Activated CD4-positive, alpha-beta T cell treated with anti-CD3 and anti-CD28 coated beads, Interleukin-2, amount 10 ng/mL, durations not matched to agents 24 days and 14 days (primary cell): Measurements from ENCODE around the gene HIVEP2. TPM values are rescaled to one million over a fixed set of nuclear protein-coding genes. Genes with fewer than 3 reads are reported as not detected.
A peak's percentile ranks its signal among the peaks of the same experiment; 100 is the strongest.

Source experiments
- DNase-seq: peaks from one replicate; pipeline ENCODE4 v3.0.0; 2022
- H3K27ac Mint-ChIP-seq: one replicate; pipeline ENCODE4 v1.8.0; 2022; ENCODE audit warnings: mild to moderate bottlenecking, mixed read lengths
- H3K27me3 Mint-ChIP-seq: one replicate; pipeline ENCODE4 v1.8.0; 2022; ENCODE audit warnings: mixed read lengths
- H3K36me3 Mint-ChIP-seq: one replicate; pipeline ENCODE4 v1.8.0; 2022; ENCODE audit warnings: low read depth, mild to moderate bottlenecking, mixed read lengths
- H3K4me1 Mint-ChIP-seq: one replicate; pipeline ENCODE4 v1.8.0; 2021; ENCODE audit warnings: mixed read lengths
- H3K4me3 Mint-ChIP-seq: one replicate; pipeline ENCODE4 v1.8.0; 2022; ENCODE audit warnings: mild to moderate bottlenecking, moderate library complexity, mixed read lengths
- H3K9me3 Mint-ChIP-seq: one replicate; pipeline ENCODE4 v1.8.0; 2021; ENCODE audit warnings: mixed read lengths
- intact Hi-C: fragments of 100-400 bp; cut with micrococcal nuclease; formaldehyde crosslinking; loops from one replicate; pipeline ENCODE4 v1.15.1; 2023
- total RNA-seq: library from RNA; stranded (reverse); gene quantifications from 2 replicates; pipeline ENCODE4 v1.2.3, GENCODE V29; 2022

HIVEP2 gene
- total RNA-seq, 1 donor from 2014 or later = 27.1 TPM

DNA sequence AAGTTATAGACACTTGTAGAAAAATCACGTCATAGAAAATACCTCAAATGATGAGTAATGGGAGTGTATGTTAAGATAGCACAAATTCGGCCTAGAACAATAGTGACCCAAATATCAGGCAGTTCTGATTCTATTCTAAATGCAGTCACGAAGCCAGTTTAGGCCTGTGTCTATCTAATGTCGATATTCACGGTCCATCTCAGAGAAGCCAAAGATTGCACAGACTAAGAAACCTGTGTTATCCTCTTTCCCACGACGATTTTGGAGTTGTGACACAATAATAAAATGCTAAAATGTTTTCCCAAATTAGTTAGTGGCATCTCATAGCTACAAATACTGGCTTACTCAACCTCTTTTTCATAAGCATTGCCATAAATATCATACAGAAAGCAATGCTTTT lies 4.0 kb downstream of the HIVEP2 start:
- Mint-ChIP-seq H3K4me3 (peak overlapping the region; percentile 48), H3K9me3 (no peaks in the 10 kb centered on the region), H3K36me3 (peaks cover 18% of the 10 kb centered on the region), H3K27ac (peak overlapping the region; percentile 68), H3K27me3 (peaks cover 3% of the 10 kb centered on the region), H3K4me1 (peaks cover 56% of the 10 kb centered on the region)
- DNase-seq = no peak
- intact Hi-C loops = loop anchor here (5.0 to 10.0 kb wide), 5 partner anchors 374 to 1274 kb away; no protein-coding TSS in a partner anchor

DNA sequence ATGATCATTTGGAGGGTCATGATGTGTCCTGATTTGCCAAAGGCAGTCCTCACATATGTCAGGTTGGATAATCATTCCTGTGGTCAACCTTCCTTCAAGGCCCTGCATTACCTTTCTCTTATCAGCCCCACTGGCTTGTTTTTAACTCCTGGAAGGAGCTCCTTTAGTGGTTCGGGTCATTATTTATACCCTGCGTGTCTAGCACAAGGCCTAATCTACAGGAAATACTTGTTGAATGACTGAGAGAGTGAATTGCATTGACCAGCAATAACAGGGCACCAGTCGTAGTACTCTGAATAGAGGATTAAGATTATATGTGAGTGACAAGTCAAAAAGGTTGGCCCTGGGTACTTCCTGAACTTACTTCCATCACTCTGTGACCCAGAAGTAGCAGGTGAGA lies 4.5 kb downstream of the HIVEP2 start:
- peaks cover 59% of the 10 kb centered on the region for H3K4me1 Mint-ChIP-seq
- no peaks in the 10 kb centered on the region for H3K9me3 Mint-ChIP-seq
- peaks cover 3% of the 10 kb centered on the region for H3K27me3 Mint-ChIP-seq
- intact Hi-C loops = loop anchor here (5.0 to 10.0 kb wide), 5 partner anchors 373 to 1274 kb away; no protein-coding TSS in a partner anchor
- peaks cover 21% of the 10 kb centered on the region for H3K36me3 Mint-ChIP-seq
- DNase-seq = no peak
- peak overlapping the region; percentile 48 for H3K4me3 Mint-ChIP-seq
- H3K27ac Mint-ChIP-seq = peak overlapping the region; percentile 68

DNA sequence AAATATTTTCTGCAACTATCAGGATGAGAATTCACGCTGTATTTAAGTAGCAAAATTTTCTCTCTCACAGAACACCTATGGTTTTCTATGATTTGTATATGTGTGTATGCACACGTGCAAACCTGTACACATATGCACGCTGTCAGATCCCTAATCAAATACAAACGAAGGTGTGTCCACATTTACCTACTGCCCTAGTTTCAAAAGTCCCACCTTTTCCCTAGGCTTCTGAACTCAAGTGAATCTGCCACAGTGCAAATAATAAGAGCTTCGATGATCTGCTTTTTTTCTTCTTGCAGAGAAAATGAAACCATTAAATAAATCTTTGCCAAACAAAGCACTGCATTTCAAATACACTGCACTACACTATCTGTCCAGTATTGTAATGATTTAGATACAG lies 6.5 kb downstream of the HIVEP2 start:
- no peaks in the 10 kb centered on the region for H3K9me3 Mint-ChIP-seq
- peaks cover 30% of the 10 kb centered on the region for H3K36me3 Mint-ChIP-seq
- peak overlapping the region; percentile 67 for H3K4me3 Mint-ChIP-seq
- no peaks in the 10 kb centered on the region for H3K27me3 Mint-ChIP-seq
- peaks cover 70% of the 10 kb centered on the region for H3K4me1 Mint-ChIP-seq
- no peak overlapping the region for H3K27ac Mint-ChIP-seq
- no peak for DNase-seq
- intact Hi-C loops = no loop called here

DNA sequence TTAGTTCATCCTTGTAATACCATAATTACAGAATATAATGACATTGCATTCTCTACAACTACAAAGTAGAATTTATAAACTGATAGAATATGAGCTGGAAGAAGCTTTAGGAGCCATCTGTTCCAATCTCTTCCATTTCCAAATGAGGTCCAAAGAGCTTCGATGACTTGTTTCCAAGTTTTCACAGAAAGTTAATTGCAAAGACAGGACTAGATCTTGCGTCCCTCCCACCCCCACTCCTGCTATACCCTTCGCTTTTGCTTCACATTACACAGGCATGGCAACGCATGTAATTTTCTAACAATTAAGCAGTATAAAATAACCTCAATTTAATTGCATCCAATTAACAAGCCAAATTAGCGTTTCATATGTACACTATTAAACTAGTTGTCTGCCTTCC lies 7.0 kb downstream of the HIVEP2 start:
- no peaks in the 10 kb centered on the region for H3K9me3 Mint-ChIP-seq
- intact Hi-C loops = no loop called here
- no peak for DNase-seq
- H3K36me3 Mint-ChIP-seq = peaks cover 28% of the 10 kb centered on the region
- peak overlapping the region; percentile 42 for H3K4me3 Mint-ChIP-seq
- peaks cover 68% of the 10 kb centered on the region for H3K4me1 Mint-ChIP-seq
- H3K27ac Mint-ChIP-seq = peak overlapping the region; percentile 8
- H3K27me3 Mint-ChIP-seq = no peaks in the 10 kb centered on the region

GRCh38 chr6:142935553-142936517 lies 9.1 kb downstream of the HIVEP2 start:
- DNase-seq = peak; percentile 75
- Mint-ChIP-seq H3K27ac (peak overlapping the region; percentile 74), H3K36me3 (peaks cover 31% of the 10 kb centered on the region), H3K27me3 (no peaks in the 10 kb centered on the region), H3K9me3 (no peaks in the 10 kb centered on the region), H3K4me1 (peaks cover 65% of the 10 kb centered on the region), H3K4me3 (peak overlapping the region; percentile 64)
- intact Hi-C loops = loop anchor here (1.0 kb wide), 1 partner anchor 10 kb away; no protein-coding TSS in a partner anchor

- no peaks in the 10 kb centered on the region for H3K27me3 Mint-ChIP-seq
- H3K27ac Mint-ChIP-seq = peak overlapping the region; percentile 64
- peak overlapping the region; percentile 53 for H3K4me3 Mint-ChIP-seq
- H3K9me3 Mint-ChIP-seq = no peaks in the 10 kb centered on the region
- H3K4me1 Mint-ChIP-seq = peaks cover 70% of the 10 kb centered on the region
- no peak for DNase-seq
- H3K36me3 Mint-ChIP-seq = peaks cover 34% of the 10 kb centered on the region
- intact Hi-C loops = no loop called here
Measured at GRCh38 chr6:142934599-142934998, 10.4 kb downstream of the HIVEP2 start.

- Mint-ChIP-seq H3K9me3 (no peaks in the 10 kb centered on the region), H3K4me3 (peak overlapping the region; percentile 53), H3K27ac (peak overlapping the region; percentile 64), H3K4me1 (peaks cover 70% of the 10 kb centered on the region), H3K36me3 (peaks cover 31% of the 10 kb centered on the region), H3K27me3 (no peaks in the 10 kb centered on the region)
- intact Hi-C loops = no loop called here
- no peak for DNase-seq
Measured at GRCh38 chr6:142934106-142934505, 10.9 kb downstream of the HIVEP2 start.

- DNase-seq = no peak
- H3K4me1 Mint-ChIP-seq = peaks cover 73% of the 10 kb centered on the region
- H3K27ac Mint-ChIP-seq = no peak overlapping the region
- H3K4me3 Mint-ChIP-seq = peak overlapping the region; percentile 32
- intact Hi-C loops = no loop called here
- H3K27me3 Mint-ChIP-seq = no peaks in the 10 kb centered on the region
- no peaks in the 10 kb centered on the region for H3K9me3 Mint-ChIP-seq
- peaks cover 31% of the 10 kb centered on the region for H3K36me3 Mint-ChIP-seq
Measured at GRCh38 chr6:142933701-142934100, 11.3 kb downstream of the HIVEP2 start.

GRCh38 chr6:142932889-142933288 lies 12.1 kb downstream of the HIVEP2 start:
- H3K36me3 Mint-ChIP-seq = peaks cover 28% of the 10 kb centered on the region
- H3K9me3 Mint-ChIP-seq = no peaks in the 10 kb centered on the region
- peak overlapping the region; percentile 78 for H3K27ac Mint-ChIP-seq
- H3K4me3 Mint-ChIP-seq = peak overlapping the region; percentile 70
- peaks cover 69% of the 10 kb centered on the region for H3K4me1 Mint-ChIP-seq
- intact Hi-C loops = loop anchor here (1.0 kb wide), 1 partner anchor 10 kb away; no protein-coding TSS in a partner anchor
- DNase-seq = no peak
- H3K27me3 Mint-ChIP-seq = no peaks in the 10 kb centered on the region

DNA sequence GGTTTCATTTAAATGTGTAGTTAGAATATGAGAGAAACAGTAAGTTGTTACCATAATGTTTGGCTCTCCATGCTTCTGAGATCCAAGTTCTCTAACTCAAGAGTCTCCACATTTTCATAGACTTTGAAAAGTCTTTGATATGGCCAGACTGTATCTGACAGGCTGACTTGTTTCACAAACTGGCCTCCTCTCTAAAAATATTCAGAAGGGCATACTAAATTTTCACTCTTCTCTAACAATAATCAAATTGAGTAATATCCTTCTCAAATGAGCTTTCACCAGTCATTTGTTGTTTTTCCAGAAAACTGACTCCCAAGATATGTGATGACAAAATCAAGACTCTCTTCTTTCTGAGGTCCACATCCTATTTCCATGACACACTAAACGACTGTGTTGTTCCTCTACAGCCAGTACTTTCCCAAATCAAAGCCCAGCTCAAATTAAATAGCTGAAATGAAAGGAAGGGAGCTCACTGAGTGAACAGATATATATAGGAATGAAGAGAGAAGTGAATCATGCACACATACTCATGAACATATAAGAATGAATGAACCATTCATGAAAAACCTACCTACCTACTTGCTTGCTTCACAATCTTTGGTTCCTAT lies 15.1 kb downstream of the HIVEP2 start:
- Mint-ChIP-seq H3K27ac (peak overlapping the region; percentile 83), H3K36me3 (peaks cover 20% of the 10 kb centered on the region)
- no peak for DNase-seq

DNA sequence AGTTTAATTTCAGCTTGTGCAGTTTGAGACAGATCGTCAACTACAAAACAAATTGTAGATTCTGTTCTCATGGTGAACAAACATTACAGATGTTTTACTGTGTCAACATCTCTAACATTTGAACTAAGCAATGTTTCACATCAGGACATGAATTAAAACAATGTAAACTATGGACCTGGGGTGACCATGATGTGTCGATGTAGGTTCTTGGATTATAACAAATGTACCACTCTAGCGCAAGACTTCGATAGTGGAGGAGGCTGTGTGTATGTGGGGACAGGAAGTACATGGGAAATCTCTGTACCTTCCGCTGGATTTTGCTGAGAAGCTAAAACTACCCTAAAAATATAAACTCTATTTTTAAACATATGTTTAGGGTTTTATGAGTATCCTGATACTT lies 17.1 kb downstream of the HIVEP2 start:
- Mint-ChIP-seq H3K4me3 (peak overlapping the region; percentile 95), H3K36me3 (peaks cover 23% of the 10 kb centered on the region), H3K27me3 (no peaks in the 10 kb centered on the region), H3K9me3 (no peaks in the 10 kb centered on the region), H3K4me1 (peaks cover 51% of the 10 kb centered on the region), H3K27ac (peak overlapping the region; percentile 92)
- peak; percentile 78 for DNase-seq
- intact Hi-C loops = no loop called here

More for the DNA sequence above, 15.1 kb downstream of the HIVEP2 start:
- H3K4me3 Mint-ChIP-seq = peak overlapping the region; percentile 59
- no peaks in the 10 kb centered on the region for H3K9me3 Mint-ChIP-seq
- intact Hi-C loops = no loop called here
- H3K4me1 Mint-ChIP-seq = peaks cover 69% of the 10 kb centered on the region
- H3K27me3 Mint-ChIP-seq = no peaks in the 10 kb centered on the region

DNA sequence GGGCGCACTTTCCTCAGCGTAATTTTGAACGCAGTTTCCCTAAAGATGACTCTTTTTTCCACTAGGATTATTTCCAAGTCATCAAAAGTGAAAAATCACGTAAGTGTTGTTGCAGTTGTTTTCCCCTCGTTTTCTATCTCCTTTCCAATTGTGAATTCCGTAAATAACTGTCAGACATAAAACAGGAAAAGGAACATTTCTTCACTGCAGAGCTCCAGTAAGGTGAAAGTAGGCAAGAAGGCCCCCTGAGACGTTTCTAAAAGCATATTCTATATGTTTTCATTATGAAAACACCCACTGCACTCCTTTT lies 17.8 kb downstream of the HIVEP2 start:
- no peak for DNase-seq
- Mint-ChIP-seq H3K27me3 (no peaks in the 10 kb centered on the region), H3K9me3 (no peaks in the 10 kb centered on the region), H3K4me3 (peak overlapping the region; percentile 95), H3K27ac (peak overlapping the region; percentile 92), H3K4me1 (peaks cover 44% of the 10 kb centered on the region), H3K36me3 (peaks cover 23% of the 10 kb centered on the region)
- intact Hi-C loops = no loop called here

GRCh38 chr6:142926494-142927270 lies 18.3 kb downstream of the HIVEP2 start:
- DNase-seq = peak; percentile 94
- no peaks in the 10 kb centered on the region for H3K27me3 Mint-ChIP-seq

More at GRCh38 chr6:142926494-142927270, 18.3 kb downstream of the HIVEP2 start:
- H3K9me3 Mint-ChIP-seq = no peaks in the 10 kb centered on the region
- peak overlapping the region; percentile 92 for H3K27ac Mint-ChIP-seq
- peaks cover 24% of the 10 kb centered on the region for H3K36me3 Mint-ChIP-seq
- peaks cover 43% of the 10 kb centered on the region for H3K4me1 Mint-ChIP-seq
- H3K4me3 Mint-ChIP-seq = peak overlapping the region; percentile 95
- intact Hi-C loops = loop anchor here (1.0 kb wide), 4 partner anchors 9 to 39 kb away; no protein-coding TSS in a partner anchor
